ENCODE results near the gene DKK3.

The DKK3 gene

DNA sequence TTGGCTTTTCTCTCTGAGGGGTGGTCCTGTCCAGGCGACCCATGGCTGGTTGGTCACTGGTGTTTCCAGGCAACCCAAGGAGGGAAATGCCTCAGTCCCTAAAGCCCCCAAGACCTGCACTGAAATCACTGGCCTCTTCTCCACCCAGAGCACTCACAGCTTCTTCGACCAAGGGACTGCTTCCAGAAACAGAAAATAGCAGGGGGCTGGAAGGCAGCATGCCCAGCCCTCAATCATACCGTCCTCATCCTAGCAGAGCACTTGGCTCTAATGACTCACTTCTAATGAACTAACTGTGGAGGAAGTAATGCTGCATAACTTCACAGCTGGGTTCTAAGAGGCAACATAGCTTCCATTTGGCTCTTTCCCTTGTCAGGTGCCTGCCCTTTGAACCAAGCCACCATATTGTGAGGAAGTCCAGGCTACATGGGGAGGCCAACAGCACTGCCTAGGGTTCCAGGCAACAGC, 27.6 kb downstream of the DKK3 start:
- DNase-seq, result no peak

DNA sequence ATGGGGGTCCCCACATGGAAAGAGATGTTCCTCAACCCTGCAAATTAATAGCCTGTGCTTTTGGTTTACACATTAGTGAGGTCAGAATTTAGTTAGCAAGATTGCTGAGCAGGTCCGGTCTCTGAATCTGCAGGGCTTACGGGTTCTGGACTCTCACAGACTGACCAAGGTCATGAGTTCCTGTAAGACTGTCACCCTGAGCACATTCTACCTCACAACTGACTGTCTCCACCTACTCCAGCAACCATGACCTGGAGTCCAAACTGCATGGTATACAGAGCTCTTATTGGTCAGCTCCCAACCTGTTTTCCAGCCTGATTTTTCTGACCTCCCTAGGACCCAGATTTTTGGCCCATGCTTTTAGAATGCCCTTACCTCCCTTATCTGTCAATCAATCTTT, 28.2 kb downstream of the DKK3 start:
- DNase-seq, result no peak

DNA sequence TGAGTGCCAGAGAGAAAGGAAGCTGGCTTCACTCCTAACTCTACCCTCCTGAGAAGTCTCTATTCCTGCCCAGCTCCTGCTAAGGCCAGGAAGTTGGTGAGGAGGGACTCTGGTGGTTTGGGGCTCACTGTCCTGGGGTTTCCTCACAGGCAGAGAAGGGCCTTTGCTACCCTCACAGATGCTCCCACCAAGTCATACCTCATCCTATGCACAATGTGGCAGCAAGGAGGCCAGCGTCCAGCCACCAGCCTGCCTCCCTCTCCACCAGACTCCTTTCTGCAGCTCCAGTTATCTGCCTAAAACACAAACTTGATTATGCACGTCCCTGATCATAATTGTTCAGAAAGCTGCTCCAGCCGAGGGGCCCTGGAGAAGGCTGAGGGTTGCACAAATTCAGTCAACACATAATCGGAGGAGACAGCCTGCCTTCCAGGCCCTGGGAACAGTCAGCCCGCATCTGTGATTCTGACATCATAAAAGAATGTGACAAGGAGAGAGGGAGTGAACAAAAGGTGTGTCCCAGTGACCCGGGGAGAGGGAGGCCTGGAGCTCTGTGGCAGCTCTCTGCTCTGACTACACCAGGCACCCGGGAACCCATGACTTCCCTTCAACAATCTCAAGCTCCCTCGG, 28.8 kb downstream of the DKK3 start:
- DNase-seq, result peak; percentile 42

DNA sequence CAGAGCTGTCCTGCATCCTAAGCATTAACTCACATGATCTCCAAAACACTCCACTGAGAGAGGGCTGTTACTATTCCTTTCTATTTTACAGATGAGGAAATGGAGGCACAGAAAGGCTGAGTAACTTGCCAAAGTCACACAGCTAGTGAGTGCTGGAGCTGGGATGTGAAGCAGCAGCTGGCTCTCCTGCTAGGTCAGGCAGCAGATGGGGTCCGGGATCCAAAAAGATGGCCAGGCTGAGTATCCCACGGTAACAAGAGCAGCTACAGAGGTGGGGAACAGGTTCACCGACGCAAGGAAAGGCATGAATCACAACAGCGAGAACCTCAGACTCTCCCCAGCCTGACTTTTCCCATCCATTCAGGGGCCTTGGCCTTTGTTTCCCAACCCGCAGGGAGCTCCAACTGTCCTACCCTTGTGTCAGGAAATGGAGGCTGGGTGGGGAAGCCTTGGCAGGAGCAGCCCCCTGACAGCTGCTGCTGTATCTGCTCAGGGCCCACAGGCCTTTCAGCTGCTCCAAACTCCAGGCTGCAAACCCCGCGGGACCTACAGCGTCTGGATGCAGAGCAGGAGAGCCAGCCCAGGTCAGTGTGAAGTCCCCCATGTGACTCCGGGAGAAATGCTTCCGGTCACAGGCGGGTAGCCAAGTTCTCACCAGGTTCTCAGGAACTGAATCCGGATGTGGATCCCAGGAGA, 29.5 kb downstream of the DKK3 start:
- DNase-seq, result no peak

DNA sequence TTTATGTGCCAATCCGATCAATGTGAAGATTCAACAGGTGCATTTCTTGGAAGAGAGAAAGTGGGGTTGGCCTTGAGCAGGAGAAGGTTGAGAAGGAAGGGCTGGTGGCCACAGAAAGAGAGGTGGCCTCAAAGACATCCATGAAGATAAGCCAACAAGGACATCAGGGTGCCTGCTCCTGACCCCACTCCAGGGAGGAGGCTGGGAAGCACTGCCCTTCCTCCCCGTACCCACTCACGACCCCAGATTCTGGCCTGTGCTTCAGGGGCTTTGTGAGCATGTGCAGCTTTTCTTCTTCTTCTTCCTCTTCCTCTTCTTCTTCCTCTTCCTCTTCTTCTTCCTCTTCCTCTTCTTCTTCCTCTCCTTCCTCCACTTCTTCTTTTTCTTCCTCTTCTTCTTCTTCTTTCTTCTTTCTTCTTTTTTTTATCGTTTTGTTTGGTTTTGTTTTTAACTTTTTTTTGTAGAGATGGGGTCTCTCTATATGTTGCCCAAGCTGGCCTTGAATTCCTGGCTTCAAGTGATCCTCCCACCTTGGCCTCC, 30.3 kb downstream of the DKK3 start:
- DNase-seq, result no peak

DNA sequence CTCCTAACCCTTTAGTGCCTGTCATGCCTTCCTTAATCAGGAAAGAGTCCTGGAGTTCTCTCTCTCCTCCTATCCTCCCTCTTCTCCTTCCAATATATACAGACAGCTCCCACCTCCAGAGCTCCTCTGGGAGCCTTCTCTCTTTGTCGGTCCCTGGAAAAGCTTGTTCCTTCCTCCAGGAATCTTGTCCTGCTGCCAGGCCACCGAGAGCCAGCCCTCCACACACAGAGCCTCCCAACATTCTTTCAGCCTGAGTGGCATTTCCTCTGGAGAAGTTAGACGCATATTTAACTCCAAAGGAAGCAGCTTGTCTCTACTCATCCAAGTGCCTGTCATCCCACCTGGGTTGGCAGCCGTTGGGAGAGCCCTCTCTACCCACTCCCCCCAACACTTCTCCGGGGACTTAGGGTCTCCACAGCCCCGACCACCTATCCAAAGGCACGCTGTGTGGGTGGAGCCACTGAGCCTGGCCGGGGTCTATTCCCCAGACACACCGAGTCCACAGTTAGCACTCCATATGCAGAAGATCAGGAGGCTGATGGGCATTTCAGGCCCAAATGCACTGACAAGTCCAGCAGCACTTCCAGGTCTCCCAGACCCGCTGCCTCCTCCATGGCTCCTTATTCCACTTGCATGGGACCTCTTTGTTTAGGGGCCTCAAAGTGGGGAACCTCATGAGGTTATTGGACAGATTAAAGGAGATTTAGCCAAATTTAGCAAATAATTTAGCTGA, 31.1 kb downstream of the DKK3 start:
- peak; percentile 77 for DNase-seq

DNA sequence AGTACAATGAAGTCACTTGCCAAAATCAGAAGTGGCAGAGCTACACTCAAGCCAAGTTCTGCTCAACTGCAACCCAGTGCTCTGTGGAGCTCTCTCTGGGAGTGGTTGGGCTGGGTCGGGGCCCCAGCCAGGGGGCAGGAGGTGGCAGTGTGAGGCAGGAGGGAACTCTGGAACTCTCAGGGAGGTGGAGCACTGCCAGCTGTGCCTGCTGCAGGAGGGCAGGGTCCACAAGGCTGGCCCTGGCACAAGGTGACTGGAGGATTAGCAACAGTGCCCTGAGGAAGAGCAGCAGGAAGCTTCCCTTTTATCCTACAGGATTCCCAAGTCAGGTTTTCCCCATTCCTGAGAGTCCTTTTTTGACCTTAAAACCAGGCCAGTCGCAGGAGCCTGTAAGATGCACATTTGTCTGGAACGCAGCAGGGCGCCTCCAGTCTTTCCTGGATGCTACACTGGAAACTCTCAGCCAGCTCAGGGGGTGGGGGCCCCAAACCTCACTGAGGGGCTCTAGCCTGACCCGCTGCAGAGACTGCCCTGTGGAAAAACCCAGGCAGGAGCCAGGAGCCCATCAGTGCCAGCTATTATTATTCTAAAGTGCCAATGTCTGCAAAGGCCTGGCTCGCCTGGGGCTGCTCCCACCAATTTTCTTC, 31.8 kb downstream of the DKK3 start:
- DNase-seq, result no peak

DNA sequence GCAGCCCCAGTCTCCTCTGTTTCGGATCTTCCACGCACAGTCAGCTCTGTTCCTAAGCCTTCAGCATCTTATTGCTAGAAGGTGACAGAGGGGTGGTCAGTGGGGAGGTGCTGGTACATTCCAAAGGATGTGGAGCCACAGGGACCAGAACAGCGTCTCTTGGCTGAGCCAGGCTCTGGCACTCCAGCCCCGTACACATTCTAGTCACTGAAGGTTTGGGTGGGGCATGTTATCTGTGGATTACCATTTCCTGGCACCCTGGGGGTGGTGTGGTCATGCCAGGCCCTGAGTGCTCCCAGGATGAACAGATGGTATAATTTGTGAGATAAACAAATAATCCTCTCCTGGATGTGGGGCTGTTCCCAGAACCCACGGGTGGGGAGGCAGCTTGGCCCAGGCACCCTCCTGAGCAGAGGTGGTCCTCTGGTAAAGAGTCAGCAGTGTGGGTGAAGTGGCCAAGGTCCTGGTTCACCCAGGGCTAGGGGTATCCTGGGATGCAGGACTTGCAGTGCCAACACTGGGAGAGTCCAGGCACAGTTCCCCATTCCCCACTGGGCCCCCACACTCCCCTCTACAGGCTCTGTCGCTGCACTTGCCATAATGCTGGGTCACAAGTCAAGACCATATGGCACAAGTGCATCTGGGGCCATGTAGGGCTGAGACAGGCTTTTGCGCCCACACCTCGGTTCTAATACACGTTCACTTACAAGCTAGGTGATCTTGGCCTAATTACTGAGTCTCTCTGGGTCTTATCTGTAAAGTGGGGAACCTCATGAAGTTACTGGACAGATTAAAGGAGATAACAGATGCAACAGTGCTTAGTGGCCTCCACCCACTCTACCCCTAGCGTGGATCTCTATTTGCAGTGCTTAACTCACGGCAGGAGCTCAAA, 33.0 kb downstream of the DKK3 start:
- DNase-seq, result no peak

DNA sequence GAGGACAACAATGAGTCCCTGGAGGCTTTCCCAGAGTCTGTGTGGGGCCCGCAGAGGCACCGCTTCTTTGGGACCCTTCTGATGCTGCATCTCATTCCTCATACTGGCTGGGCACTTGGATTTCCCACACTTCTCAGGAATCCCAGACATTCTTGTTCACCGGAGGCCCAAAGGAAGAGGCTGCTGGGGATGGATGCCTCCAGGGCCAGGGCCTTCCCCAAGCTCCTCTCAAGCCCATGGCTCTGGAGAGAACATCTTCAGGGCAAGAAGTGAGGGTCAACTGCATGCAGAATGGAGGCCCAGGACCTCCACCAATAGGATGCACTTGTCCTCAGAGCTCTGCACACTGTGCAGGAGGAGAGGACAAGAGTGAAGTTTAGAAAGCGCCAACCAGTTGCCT, 34.6 kb downstream of the DKK3 start:
- DNase-seq, result no peak

DNA sequence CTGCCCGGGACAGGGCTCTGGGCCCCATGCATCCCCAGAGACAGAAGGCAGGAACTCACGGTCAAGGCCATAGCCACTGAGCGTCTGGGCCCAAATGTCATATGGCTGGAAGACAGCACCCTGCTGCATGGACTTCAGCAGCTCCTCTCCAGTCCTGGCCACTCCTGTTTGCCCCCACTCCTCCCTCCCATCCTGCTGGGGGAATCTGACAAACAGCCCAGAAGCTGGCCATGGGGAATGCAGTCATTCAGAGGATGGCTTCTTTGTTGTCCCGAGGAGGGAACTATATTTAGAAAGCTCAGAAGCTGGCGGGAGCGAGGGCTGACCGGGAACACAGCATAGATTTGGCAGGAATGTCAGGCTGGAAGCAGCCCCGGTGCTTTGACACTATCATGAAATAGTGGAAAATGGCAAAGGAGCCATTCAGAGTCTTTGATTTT, 35.0 kb downstream of the DKK3 start:
- peak; percentile 50 for DNase-seq

DNA sequence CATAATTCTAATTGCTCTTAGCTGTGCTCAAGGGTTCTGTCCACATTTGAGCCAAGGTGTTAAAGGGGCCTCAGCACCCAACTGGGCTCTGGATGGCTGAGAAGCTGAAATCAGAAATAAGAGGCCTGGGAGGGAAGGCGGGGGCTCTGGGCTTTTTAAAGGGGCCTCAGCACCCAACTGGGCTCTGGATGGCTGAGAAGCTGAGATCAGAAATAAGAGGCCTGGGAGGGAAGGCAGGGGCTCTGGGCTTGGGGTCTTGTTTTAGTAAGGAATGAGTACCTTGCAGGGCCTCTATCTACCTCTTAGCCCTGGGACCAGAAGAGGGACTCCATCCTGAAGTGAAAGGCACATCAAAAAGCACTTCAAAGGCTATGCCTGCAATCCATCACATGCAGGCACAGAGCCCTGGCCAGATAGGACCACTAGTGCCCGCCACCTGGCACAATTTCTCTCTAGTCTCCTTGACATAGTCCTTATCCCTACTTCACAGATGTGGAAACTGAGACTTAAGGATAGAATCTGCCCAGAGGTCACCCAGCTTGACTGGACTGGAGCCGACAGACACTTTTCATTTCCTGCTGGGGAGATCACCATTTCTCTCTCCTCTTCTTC, 35.6 kb downstream of the DKK3 start:
- DNase-seq, result no peak

DNA sequence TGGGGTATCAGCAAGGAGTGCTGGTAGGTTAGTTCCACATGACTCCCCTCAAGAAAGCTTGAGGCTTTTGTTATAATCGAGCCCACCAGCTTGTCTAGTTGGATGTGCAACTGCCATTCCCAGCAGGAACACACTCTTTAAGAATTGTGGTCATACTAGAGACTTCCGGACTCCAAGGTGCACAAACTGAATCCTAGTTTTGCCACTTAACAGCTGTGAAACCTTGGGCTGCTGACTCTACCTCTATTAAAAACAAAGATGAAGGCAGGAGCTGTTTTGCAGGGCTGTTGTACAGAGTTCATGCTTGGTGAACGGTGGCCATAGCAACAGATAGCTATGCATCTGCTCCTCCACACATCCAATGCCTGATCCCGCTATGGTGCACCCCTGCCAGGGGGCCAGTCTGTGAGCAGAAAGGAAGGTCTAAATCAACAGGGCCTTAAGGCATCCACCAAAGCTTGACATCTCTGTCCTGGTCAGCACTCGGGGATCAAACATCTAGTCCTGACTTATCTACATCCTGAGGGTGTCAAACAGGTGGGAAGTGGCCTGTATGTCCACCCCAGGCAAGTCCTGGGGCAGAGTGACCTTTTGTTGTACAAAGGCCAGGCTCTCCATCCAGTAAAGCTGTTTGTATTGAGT, 36.4 kb downstream of the DKK3 start:
- DNase-seq, result no peak

DNA sequence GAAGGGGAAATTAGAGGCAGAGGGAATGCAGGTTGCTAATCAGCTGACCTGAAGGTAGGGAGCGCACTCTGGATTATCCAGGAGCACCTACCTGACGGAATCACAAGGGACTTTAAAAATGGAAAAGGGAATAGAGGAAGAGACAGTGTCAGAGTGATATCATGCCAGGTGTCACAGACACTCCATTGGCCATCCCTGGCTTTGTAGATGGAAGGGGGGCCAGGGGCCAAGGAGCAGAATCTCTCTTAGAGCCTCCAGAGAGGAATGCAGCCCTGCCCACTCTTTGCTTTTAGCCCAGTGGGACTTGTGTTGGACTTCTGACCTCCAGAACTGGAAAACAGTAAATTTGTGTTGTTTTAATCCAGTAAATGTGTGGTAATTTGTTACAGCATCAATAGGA, 37.9 kb downstream of the DKK3 start:
- no peak for DNase-seq

DNA sequence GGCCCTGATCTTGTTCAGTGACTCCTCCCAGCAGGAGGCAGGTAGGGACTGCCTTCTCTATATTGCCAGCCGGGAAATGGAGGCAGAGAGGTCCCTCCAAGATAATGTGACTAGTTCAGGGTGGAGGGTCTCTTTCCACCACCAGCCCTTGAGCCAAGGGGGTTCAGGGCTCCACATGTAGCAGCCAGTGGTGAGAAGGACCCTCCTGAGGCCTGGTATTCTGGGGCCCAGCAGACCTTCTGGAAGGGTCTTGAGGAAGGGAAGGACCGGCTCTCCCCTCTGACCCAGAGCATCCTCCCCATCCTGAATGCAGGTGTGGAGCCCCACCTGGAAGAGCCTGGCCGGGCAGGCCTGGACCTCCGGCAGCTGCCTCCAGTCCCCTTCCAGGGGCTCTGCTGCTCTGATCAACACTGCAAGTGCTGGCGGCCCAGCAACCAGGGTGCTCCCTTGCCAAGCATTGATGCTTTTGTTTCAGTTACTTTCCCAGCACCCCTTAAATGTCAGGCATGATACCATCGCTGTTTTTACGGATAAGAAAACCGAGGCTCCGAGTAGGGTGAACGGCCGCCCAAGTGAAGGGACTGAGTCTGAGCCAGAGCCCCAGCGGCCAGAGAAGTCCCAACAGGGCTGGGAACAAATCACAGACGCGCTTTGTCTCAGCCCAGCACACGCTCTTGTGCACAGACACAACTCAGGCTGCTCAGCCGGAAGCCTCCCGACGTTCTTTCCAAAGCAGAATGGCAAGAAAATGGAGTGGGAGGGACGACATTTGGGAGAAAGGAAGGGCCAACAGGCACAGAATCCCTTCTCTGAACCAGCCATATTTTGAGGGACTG, 38.8 kb downstream of the DKK3 start:
- DNase-seq, result no peak

DNA sequence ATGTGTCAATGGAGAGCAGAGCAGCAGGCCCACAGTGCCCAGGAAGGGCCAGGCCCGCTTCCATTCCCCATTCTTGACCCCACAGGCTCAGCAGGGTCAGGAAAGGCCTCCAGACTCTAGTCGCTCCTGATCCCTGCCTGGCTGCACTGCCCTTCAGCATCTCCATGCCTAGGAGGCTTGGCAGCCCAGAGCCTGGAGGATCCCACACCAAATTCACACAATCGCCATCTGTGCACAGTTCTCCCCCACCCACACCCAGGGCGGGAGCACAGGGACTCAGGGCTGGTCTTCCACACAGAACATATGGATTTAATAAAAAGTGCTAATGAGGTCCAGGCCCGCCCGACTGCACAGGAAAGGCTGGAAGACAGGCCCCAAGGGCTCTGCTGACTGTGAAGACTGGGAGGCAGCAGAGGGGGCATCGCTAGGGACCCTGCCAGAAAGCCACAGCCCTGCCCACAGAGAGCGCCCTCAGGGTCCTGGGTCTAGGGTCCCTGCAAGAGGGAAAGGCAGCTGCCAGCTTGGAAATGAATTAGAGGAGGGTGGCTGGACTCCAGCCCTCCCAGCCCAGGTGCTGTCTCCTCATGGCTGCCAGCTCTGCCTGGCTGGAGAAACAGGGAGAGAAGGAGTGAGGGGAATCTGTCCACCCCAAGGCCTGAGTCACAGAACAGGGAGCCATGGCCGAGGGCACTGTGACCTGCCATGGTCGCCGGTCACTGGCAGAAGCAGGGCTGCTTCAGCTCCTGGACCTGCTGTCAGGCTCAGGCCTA, 39.7 kb downstream of the DKK3 start:
- DNase-seq, result no peak

DNA sequence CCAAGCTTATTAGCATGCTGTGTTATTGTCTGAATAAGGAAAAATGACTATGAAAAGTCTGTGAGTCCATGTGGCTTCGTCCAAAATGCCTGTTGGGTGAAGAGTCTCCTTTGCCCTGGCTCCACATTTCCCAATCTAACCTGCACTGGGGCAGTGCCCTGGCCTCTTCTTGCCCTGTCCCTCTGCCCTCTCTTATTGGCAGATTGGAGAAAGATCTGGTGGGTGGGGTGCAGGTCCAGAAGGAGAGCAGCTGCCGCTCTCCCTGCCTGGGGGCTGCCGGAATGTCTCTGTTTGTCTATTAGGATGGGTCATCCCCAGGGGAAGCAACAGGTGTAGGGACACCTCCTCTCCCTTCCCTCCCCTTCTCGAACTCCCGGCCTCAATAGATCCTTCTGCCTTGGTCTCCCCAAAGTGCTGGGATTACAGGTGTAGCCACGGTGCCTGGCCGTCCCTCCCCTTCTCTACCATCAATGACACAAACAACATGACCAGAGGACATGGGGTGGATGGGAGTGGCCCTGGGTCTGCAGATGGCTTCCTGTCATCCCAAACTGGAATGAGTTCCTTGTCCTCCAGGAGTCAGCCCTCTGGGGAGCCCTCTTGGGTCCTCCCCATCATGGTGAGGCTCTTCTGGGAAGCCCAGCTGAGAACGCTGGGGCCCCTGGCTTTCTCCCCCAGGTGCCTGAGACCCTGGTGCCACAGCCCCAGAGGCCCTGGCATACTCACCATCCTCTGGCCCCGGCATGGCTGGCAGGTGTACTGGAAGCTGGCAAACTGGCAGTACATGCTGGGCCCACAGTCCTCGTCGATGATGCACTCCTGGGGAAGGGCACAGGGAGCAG, 40.5 kb downstream of the DKK3 start:
- DNase-seq, result no peak

DNA sequence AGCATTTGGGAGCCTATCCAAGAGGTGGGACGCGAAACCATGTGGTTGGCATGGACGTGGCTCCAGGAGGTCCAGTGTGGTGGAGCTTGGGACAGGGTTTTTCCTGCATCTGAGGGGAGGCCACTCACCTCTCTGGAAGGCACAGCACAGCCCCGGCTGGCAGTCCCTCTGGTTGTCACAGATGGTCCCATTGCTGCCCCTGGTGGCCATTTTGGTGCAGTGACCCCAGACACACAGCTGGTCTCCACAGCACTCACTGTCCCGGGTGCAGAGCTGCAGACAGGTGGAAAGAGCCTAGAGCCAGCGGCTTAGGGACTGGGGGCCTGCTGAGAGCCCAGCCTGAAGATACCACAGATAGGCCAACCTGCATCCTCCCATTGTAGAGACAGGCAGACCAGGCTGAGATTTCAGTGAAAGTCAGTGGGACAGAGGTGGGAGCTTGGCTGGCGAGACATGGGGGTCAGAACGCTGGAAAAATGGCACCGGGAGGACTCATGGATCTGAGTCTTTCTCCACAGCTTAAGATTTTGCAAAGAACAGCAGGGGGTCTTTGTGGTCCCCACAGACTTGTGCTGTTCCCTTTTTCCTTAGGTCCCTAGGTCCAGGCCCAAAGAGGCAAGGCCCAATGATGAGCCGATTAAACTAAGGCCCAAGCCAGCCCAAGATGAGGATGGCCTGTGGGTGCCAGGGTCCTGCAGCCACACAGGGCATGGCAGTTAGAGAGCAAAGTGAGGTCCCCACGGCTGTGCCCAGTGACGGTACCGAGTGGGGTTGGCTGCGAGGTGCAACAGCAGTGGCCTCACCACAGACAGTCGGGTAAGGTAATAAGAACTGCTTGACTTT, 41.4 kb downstream of the DKK3 start:
- no peak for DNase-seq

DNA sequence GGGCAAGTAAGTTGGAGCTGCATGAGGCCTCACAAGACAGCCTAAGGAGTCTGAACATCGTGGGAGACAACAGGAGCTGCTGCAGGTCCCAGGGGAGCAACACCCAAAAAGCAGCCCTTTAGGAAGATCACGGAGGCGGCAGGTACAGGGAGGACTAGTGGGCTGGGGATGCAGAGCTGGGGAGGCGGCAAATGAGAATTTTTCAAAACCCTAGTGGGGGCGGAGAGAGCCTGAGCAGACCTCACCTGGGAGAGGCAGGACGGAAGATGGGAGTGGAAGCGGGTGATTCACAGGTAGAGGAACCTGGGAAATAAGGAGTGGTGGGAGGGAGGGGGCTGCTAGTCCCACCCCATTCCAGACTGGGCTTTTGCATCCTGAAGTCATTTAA, 42.1 kb downstream of the DKK3 start:
- no peak for DNase-seq
